MM.1S (cell line): ENCODE data around the gene COL27A1.

ENCODE experiments used
- CTCF ChIP-seq: fragments of 300-600 bp; sonication (generic); IDR thresholded peaks from 2 replicates; pipeline ENCODE4 v1.5.1; 2016; ENCODE audit warnings: antibody characterized with exemption, low read length, mixed read lengths
- EZH2phosphoT487 ChIP-seq: fragments of 300-600 bp; sonication (generic); IDR thresholded peaks from 2 replicates; pipeline ENCODE4 v1.6.1; 2018; ENCODE audit warnings: antibody characterized with exemption, low read length

DNA sequence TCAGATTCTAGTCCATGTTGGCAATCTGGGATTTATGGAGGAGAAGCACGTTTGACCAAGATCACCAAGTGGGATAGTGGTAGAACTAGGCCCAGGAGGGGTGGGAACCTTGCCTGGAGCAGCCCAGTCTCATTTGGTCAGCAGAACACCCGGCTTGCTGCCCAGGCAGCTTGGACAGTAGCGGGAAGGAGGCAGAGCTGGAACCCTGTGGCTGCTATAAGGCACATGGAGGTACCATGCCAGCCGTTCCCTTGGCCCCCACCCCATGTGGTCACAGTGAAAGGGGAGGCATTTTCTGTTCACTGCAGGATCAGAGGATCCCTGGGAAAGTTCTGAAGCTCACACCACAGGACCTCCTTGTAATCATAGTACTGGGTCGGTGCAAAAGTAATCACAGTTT lies 92.2 kb downstream of the COL27A1 start:
- TF ChIP-seq CTCF: no peak
- TF ChIP-seq EZH2phosphoT487: no peak
